ENCODE results near the gene PRKAR1B. TPM values are rescaled to one million over a fixed set of nuclear protein-coding genes. Genes with fewer than 3 reads are reported as not detected.

The PRKAR1B gene
- total and polyA plus RNA-seq, 10 donors = 9.9 to 39.5 (median 23.5) TPM

DNA sequence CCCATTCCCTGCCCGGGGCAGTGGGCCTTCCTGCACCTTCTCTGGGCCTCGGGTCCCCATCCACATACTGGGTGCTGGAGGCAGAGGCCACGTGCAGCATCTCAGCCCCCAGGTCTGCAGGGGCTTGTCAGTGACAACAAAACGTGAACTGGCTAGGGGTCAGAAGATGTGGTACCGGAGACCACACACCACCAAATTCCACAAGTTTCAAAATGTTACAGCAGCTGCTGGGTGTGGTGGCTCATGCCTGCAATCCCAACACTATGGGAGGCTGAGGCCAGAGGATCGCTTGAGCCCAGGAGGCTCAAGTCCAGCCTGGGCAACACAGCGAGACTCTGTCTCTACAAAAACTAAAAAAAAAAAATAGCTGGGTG lies 62.7 kb downstream of the PRKAR1B start:
- Histone ChIP-seq H3K4me3 (no peak overlapping the region), H3K9me3 (peaks cover 0 to 7% (median 0%) of the 10 kb centered on the region in 8 donors), H3K27ac (peak overlapping the region in 2 of 8 donors; percentile 5 to 12), H3K4me1 (peaks cover 7 to 32% (median 13%) of the 10 kb centered on the region in 6 donors), H3K36me3 (peaks cover 0 to 9% (median 0%) of the 10 kb centered on the region in 6 donors), H3K27me3 (replicated peaks in 1 of 7) (no peaks in the 10 kb centered on the region)
- DNase-seq = no peak
- intact Hi-C loops (cut with DNase I; ENCODE audit: low total_unique reads) = no loop called here
- WGBS, 5 donors = 94 to 96% (median 95%) methylated on average over 6 to 7 of the region's 7 CpGs
- TF ChIP-seq CTCF (IDR thresholded peaks at IDR 0.05 in 8 of 11, conservative IDR thresholded peaks at IDR 0.05 in 3 of 11) (no peak), POLR2A (IDR thresholded peaks at IDR 0.05) (no peak), POLR2AphosphoS5 (IDR thresholded peaks at IDR 0.05) (no peak)

DNA sequence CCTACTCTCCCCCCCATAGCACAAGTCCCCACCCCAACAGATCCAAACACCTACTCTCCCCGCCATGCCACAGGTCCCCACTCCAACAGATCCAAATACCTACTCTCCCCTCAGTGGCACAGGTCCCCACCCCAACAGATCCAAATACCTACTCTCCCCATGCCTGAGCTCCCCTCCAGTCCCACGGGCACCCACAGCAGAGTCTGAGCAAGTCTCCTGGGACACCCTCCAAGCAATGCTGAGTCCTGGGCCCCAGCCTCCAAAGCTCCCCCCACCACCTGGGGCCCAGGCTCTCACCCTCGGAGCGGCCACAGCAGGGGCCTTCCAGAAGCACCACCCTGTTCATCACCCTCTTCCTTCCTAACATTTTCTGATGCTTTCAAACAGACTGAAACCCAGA lies 64.5 kb downstream of the PRKAR1B start:
- Histone ChIP-seq H3K27me3 (replicated peaks in 1 of 7) (no peaks in the 10 kb centered on the region), H3K27ac (peak overlapping the region in 1 of 8 donors; percentile 12), H3K9me3 (no peaks in the 10 kb centered on the region), H3K4me1 (peaks cover 2 to 24% (median 3%) of the 10 kb centered on the region in 6 donors), H3K4me3 (no peak overlapping the region), H3K36me3 (peaks cover 0 to 14% (median 0%) of the 10 kb centered on the region in 6 donors)
- TF ChIP-seq POLR2AphosphoS5 (IDR thresholded peaks at IDR 0.05) (no peak), CTCF (IDR thresholded peaks at IDR 0.05 in 8 of 11, conservative IDR thresholded peaks at IDR 0.05 in 3 of 11) (no peak), POLR2A (IDR thresholded peaks at IDR 0.05) (no peak)
- 82 to 89% (median 88%) methylated on average over 4 of the region's 4 CpGs for WGBS, 5 donors
- intact Hi-C loops (cut with DNase I; ENCODE audit: low total_unique reads) = no loop called here
- DNase-seq = peak; percentile 68

- no peak for DNase-seq
- Histone ChIP-seq H3K27me3 (replicated peaks in 1 of 7) (no peaks in the 10 kb centered on the region), H3K9me3 (no peaks in the 10 kb centered on the region), H3K4me1 (peaks cover 0 to 21% (median 0%) of the 10 kb centered on the region in 6 donors), H3K36me3 (peaks cover 0 to 9% (median 0%) of the 10 kb centered on the region in 6 donors), H3K4me3 (no peak overlapping the region), H3K27ac (peak overlapping the region in 2 of 8 donors; percentile 31 to 46)
- intact Hi-C loops (cut with DNase I; ENCODE audit: low total_unique reads) = no loop called here
- 94 to 99% (median 97%) methylated on average over 13 of the region's 13 CpGs for WGBS, 5 donors
- TF ChIP-seq POLR2AphosphoS5 (IDR thresholded peaks at IDR 0.05) = no peak
- no peak for TF ChIP-seq CTCF (IDR thresholded peaks at IDR 0.05 in 8 of 11, conservative IDR thresholded peaks at IDR 0.05 in 3 of 11)
- TF ChIP-seq POLR2A (IDR thresholded peaks at IDR 0.05) = no peak
Observed at GRCh38 chr7:659996-660395, 67.1 kb downstream of the PRKAR1B start.

- Histone ChIP-seq H3K4me1 (peaks cover 0 to 21% (median 0%) of the 10 kb centered on the region in 6 donors), H3K36me3 (peaks cover 0 to 9% (median 0%) of the 10 kb centered on the region in 6 donors), H3K9me3 (no peaks in the 10 kb centered on the region), H3K4me3 (no peak overlapping the region), H3K27ac (peak overlapping the region in 2 of 8 donors; percentile 31 to 46), H3K27me3 (replicated peaks in 1 of 7) (no peaks in the 10 kb centered on the region)
- TF ChIP-seq POLR2AphosphoS5 (IDR thresholded peaks at IDR 0.05) (peak in 2 of 3 donors; percentile 29 to 50), CTCF (IDR thresholded peaks at IDR 0.05 in 8 of 11, conservative IDR thresholded peaks at IDR 0.05 in 3 of 11) (no peak), POLR2A (IDR thresholded peaks at IDR 0.05) (no peak)
- intact Hi-C loops (cut with DNase I; ENCODE audit: low total_unique reads) = no loop called here
- DNase-seq = no peak
- WGBS, 5 donors = 81 to 90% (median 83%) methylated on average over 25 of the region's 25 CpGs
Observed at GRCh38 chr7:659306-659847, 67.7 kb downstream of the PRKAR1B start.
